GM21390 (cell line): ENCODE results near the gene GPR89A.
"Not testable (repeated sequence)": the region's sequence is repeated elsewhere in the genome, so short reads cannot be mapped to it uniquely, and the experiment has no call there.

Source experiments
- ATAC-seq: cut with Tn5 transposase; IDR thresholded peaks from one replicate; pipeline ENCODE4 v1.9.1; 2021; ENCODE audit not compliant: unreplicated experiment

The GPR89A gene

GRCh38 chr1:145716641-145717345 is 109.0 kb downstream of the GPR89A start:
- ATAC-seq = no peak

- no peak for ATAC-seq
Measured at GRCh38 chr1:145717833-145718232, 110.0 kb downstream of the GPR89A start.

GRCh38 chr1:145718465-145718864 is 110.7 kb downstream of the GPR89A start:
- ATAC-seq = not testable (repeated sequence)

- ATAC-seq = no peak
Measured at GRCh38 chr1:145719230-145720079, 111.7 kb downstream of the GPR89A start, which contains the start of gene CD160. CD160 (plus strand) TSS chr1:145719499; CDS start chr1:145728328, 8,829 bp downstream.
